Tibial nerve (tissue), 4 donors: Measurements from ENCODE around the gene GMEB2. TPM values are rescaled to one million over a fixed set of nuclear protein-coding genes. Genes with fewer than 3 reads are reported as not detected.

ENCODE experiments used
- DNase-seq, 2 donors: peaks; one replicate each; pipeline ENCODE4 v3.0.0-alpha.2; 2019; ENCODE audit warnings: low spot score in 2 of 2
- H3K27ac ChIP-seq, 4 donors: fragments of 200-600 bp; sonication (generic) in 3 of 4; one replicate each; pipeline ENCODE4 v1.5.1; 2017 to 2019; ENCODE audit warnings: mild to moderate bottlenecking in 1 of 4
- H3K27me3 ChIP-seq, 2 donors: fragments of 200-600 bp; sonication (generic) in 1 of 2; one replicate each; pipeline versions ENCODE4 v1.5.1 to v1.6.0; 2017 to 2019
- H3K36me3 ChIP-seq, 3 donors: fragments of 200-600 bp; sonication (generic); one replicate each; pipeline ENCODE4 v1.5.1; 2018 to 2019
- H3K4me1 ChIP-seq, 4 donors: fragments of 200-600 bp; sonication (generic) in 3 of 4; one replicate each; pipeline ENCODE4 v1.5.1; 2017 to 2019
- H3K4me3 ChIP-seq, 4 donors: fragments of 200-600 bp; sonication (generic) in 3 of 4; one replicate each; pipeline ENCODE4 v1.5.1; 2017 to 2019; ENCODE audit warnings: mild to moderate bottlenecking in 1 of 4, moderate library complexity in 1 of 4
- H3K9me3 ChIP-seq, 4 donors: fragments of 200-600 bp; sonication (generic) in 3 of 4; one replicate each; pipeline ENCODE4 v1.5.1; 2017 to 2019
- EP300 ChIP-seq, 2 donors: sonication (generic); formaldehyde crosslinking; IDR thresholded peaks; one replicate each; pipeline ENCODE4 v1.6.1; 2017; ENCODE audit warnings: antibody characterized with exemption in 2 of 2, mild to moderate bottlenecking in 1 of 2
- POLR2A ChIP-seq, 2 donors: fragments of 450-650 bp; IDR thresholded peaks; one replicate each; pipeline ENCODE4 v1.6.1; 2017; ENCODE audit warnings: antibody characterized with exemption in 2 of 2, mild to moderate bottlenecking in 2 of 2, moderate library complexity in 2 of 2
- WGBS, 2 donors: methylation state at CpG; one replicate each; pipeline ENCODE4 v1.1.5; 2018; 5-methylcytosine and 5-hydroxymethylcytosine counted together
- total RNA-seq, 4 donors: library from RNA; depleted of rRNA; stranded (reverse); fragments of >200 nt; gene quantifications; one replicate each; pipeline ENCODE4 v1.1.0, GENCODE V29; 2016
- TF ChIP-seq, protein P1 (sequence below), 5 experiments: fragments of 200-600 bp in 3 of 5; fragments of 450-650 bp in 2 of 5; sonication (generic) in 3 of 5; IDR thresholded peaks; one replicate each; pipeline ENCODE4 v1.5.1; 2016 to 2019; ENCODE audit warnings: antibody characterized with exemption in 5 of 5, mild to moderate bottlenecking in 3 of 5, moderate library complexity in 2 of 5

Gene GMEB2
- total RNA-seq, 4 donors from 2014 or later, result 12.5 to 14.7 (median 13.7) TPM

GRCh38 chr20:63553251-63553932 lies 73.5 kb downstream of the GMEB2 start:
- TF ChIP-seq EP300 (IDR thresholded peaks at IDR 0.05), result no peak
- TF ChIP-seq POLR2A (IDR thresholded peaks at IDR 0.05), result no peak
- TF ChIP-seq, protein P1, sequence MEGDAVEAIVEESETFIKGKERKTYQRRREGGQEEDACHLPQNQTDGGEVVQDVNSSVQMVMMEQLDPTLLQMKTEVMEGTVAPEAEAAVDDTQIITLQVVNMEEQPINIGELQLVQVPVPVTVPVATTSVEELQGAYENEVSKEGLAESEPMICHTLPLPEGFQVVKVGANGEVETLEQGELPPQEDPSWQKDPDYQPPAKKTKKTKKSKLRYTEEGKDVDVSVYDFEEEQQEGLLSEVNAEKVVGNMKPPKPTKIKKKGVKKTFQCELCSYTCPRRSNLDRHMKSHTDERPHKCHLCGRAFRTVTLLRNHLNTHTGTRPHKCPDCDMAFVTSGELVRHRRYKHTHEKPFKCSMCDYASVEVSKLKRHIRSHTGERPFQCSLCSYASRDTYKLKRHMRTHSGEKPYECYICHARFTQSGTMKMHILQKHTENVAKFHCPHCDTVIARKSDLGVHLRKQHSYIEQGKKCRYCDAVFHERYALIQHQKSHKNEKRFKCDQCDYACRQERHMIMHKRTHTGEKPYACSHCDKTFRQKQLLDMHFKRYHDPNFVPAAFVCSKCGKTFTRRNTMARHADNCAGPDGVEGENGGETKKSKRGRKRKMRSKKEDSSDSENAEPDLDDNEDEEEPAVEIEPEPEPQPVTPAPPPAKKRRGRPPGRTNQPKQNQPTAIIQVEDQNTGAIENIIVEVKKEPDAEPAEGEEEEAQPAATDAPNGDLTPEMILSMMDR (IDR thresholded peaks at IDR 0.05), result no peak
- H3K27ac ChIP-seq, result peak overlapping the region in 2 of 4 donors; percentile 50 to 58
- H3K9me3 ChIP-seq, result no peaks in the 10 kb centered on the region
- peaks cover 0 to 23% of the 10 kb centered on the region in 2 donors for H3K27me3 ChIP-seq
- peak overlapping the region; percentile 25 to 68 (median 55) for H3K4me3 ChIP-seq
- peaks cover 0 to 11% (median 0%) of the 10 kb centered on the region in 3 donors for H3K36me3 ChIP-seq
- peaks cover 0 to 23% (median 13%) of the 10 kb centered on the region in 4 donors for H3K4me1 ChIP-seq
- peak; percentile 66 to 81 for DNase-seq
- WGBS, 2 donors, result 2 to 4% methylated on average over 32 to 36 of the region's 37 CpGs

- WGBS, 2 donors, result 22 to 26% methylated on average over 15 of the region's 15 CpGs
- Histone ChIP-seq H3K4me1 (peaks cover 0 to 23% (median 13%) of the 10 kb centered on the region in 4 donors), H3K36me3 (peaks cover 0 to 3% (median 0%) of the 10 kb centered on the region in 3 donors), H3K27ac (peak overlapping the region in 1 of 4 donors; percentile 30), H3K9me3 (no peaks in the 10 kb centered on the region), H3K27me3 (peaks cover 0 to 30% of the 10 kb centered on the region in 2 donors), H3K4me3 (no peak overlapping the region)
- TF ChIP-seq POLR2A (IDR thresholded peaks at IDR 0.05) (no peak), EP300 (IDR thresholded peaks at IDR 0.05) (no peak)
- TF ChIP-seq, protein P1 (IDR thresholded peaks at IDR 0.05), result no peak
- DNase-seq, result no peak
Measured at GRCh38 chr20:63552481-63553249, 74.2 kb downstream of the GMEB2 start.

DNA sequence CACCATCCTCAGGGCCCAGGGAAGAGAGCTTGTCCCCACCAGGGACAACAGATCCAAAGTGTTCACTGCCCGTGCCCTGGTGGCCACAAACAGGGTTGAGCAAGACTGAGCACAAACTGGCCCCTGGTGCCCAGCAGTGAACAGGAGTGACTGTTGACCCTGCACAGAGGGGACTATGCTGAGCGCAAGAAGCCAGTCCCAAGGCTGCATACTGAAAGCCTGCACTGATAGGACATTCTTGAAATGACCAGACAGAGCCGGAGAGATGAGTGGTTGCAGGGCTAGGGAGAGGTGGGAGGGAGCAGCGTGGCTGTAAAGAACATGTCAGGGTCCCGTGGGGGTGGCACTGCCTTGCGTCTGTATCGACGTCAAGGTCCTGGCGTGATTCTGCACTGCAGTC lies 75.8 kb downstream of the GMEB2 start:
- Histone ChIP-seq H3K27ac (no peak overlapping the region), H3K4me1 (peaks cover 0 to 23% (median 13%) of the 10 kb centered on the region in 4 donors), H3K9me3 (no peaks in the 10 kb centered on the region), H3K36me3 (no peaks in the 10 kb centered on the region), H3K27me3 (peaks cover 0 to 46% of the 10 kb centered on the region in 2 donors), H3K4me3 (no peak overlapping the region)
- DNase-seq, result no peak
- no peak for TF ChIP-seq POLR2A (IDR thresholded peaks at IDR 0.05)
- TF ChIP-seq EP300 (IDR thresholded peaks at IDR 0.05), result no peak
- TF ChIP-seq, protein P1 (IDR thresholded peaks at IDR 0.05), result no peak
- 22 to 32% methylated on average over 9 of the region's 9 CpGs for WGBS, 2 donors

- 72 to 94% methylated on average over 10 to 18 of the region's 18 CpGs for WGBS, 2 donors
- no peak for DNase-seq
- TF ChIP-seq POLR2A (IDR thresholded peaks at IDR 0.05) (no peak), EP300 (IDR thresholded peaks at IDR 0.05) (no peak)
- TF ChIP-seq, protein P1 (IDR thresholded peaks at IDR 0.05), result no peak
- H3K4me3 ChIP-seq, result no peak overlapping the region
- no peak overlapping the region for H3K27ac ChIP-seq
- peaks cover 0 to 55% of the 10 kb centered on the region in 2 donors for H3K27me3 ChIP-seq
- no peaks in the 10 kb centered on the region for H3K9me3 ChIP-seq
- no peaks in the 10 kb centered on the region for H3K36me3 ChIP-seq
- H3K4me1 ChIP-seq, result peaks cover 0 to 28% (median 13%) of the 10 kb centered on the region in 4 donors
Measured at GRCh38 chr20:63549679-63550282, 77.1 kb downstream of the GMEB2 start.
